WTC11 (cell line): ENCODE results near the gene BICC1. TPM values are rescaled to one million over a fixed set of nuclear protein-coding genes. Genes with fewer than 3 reads are reported as not detected.

Experiments
- ATAC-seq: fragments of 200-7000 bp; cut with Tn5 transposase; 2 replicates; pipeline ENCODE4 v1.10.0; 2021; ENCODE audit warnings: mild to moderate bottlenecking, moderate library complexity
- CTCF ChIA-PET: fragments of 300-600 bp; sonication (Branson Sonifier 250); formaldehyde crosslinking; loops from one replicate; lab custom pipeline; 2021; ENCODE audit warnings: antibody characterized with exemption; lab: Charles Lee
- POLR2A ChIA-PET: fragments of 350-600 bp; sonication (Branson Sonifier 250); formaldehyde crosslinking; loops from one replicate; lab custom pipeline; 2021; ENCODE audit warnings: antibody characterized with exemption; lab: Charles Lee
- DNase-seq: peaks from one replicate; pipeline ENCODE4 v3.0.0; 2021; ENCODE audit warnings: low spot score
- H3K27ac Mint-ChIP-seq: 2 replicates; pipeline ENCODE4 v1.8.0; 2021; ENCODE audit warnings: mixed read lengths
- H3K27me3 Mint-ChIP-seq: 2 replicates; pipeline ENCODE4 v1.8.0; 2021; ENCODE audit warnings: low read depth, mild to moderate bottlenecking, moderate library complexity, mixed read lengths
- H3K36me3 Mint-ChIP-seq: 2 replicates; pipeline ENCODE4 v1.8.0; 2021; ENCODE audit warnings: mixed read lengths
- H3K4me1 Mint-ChIP-seq: 2 replicates; pipeline ENCODE4 v1.8.0; 2022; ENCODE audit warnings: mixed read lengths
- H3K4me3 Mint-ChIP-seq: 2 replicates; pipeline ENCODE4 v1.8.0; 2021; ENCODE audit warnings: mild to moderate bottlenecking, moderate library complexity, mixed read lengths
- H3K9me3 Mint-ChIP-seq: 2 replicates; pipeline ENCODE4 v1.8.0; 2021; ENCODE audit warnings: mixed read lengths
- AR ChIP-seq: fragments of 250-450 bp; sonication (Bioruptor Pico); IDR thresholded peaks from 2 replicates; pipeline ENCODE4 v1.9.0; 2021; ENCODE audit warnings: mild to moderate bottlenecking
- ARID4B ChIP-seq: sonication (generic); formaldehyde crosslinking; IDR thresholded peaks from 2 replicates; pipeline ENCODE4 v1.8.0; 2023; ENCODE audit warnings: missing genetic modification reagents, mild to moderate bottlenecking, borderline replicate concordance
- ATF1 ChIP-seq: sonication (generic); formaldehyde crosslinking; IDR thresholded peaks from 2 replicates; pipeline ENCODE4 v1.8.1; 2023; ENCODE audit warnings: mild to moderate bottlenecking, moderate library complexity, missing genetic modification reagents
- CDX4 ChIP-seq: fragments of 250-450 bp; sonication (Bioruptor Pico); IDR thresholded peaks from 2 replicates; pipeline ENCODE4 v1.9.0; 2021; ENCODE audit warnings: moderate library complexity, mild to moderate bottlenecking, inconsistent platforms, borderline replicate concordance
- GABPB1 ChIP-seq: sonication (generic); formaldehyde crosslinking; IDR thresholded peaks from 2 replicates; pipeline ENCODE4 v1.8.1; 2023; ENCODE audit warnings: mild to moderate bottlenecking, missing genetic modification reagents
- IRF1 ChIP-seq: sonication (generic); formaldehyde crosslinking; IDR thresholded peaks from 2 replicates; pipeline ENCODE4 v1.8.0; 2023; ENCODE audit warnings: missing genetic modification reagents
- MAX ChIP-seq: sonication (generic); formaldehyde crosslinking; IDR thresholded peaks from 2 replicates; pipeline ENCODE4 v1.8.0; 2022; ENCODE audit warnings: mild to moderate bottlenecking, missing genetic modification reagents
- NR3C1 ChIP-seq: sonication (generic); formaldehyde crosslinking; conservative IDR thresholded peaks from 2 replicates; pipeline ENCODE4 v1.8.1; 2023; ENCODE audit warnings: low read depth, mild to moderate bottlenecking, missing genetic modification reagents
- SMAD4 ChIP-seq: sonication (generic); formaldehyde crosslinking; IDR thresholded peaks from 2 replicates; pipeline ENCODE4 v1.8.0; 2022; ENCODE audit warnings: mild to moderate bottlenecking, missing genetic modification reagents
- ZBTB21 ChIP-seq: sonication (generic); formaldehyde crosslinking; IDR thresholded peaks from 2 replicates; pipeline ENCODE4 v1.8.1; 2023; ENCODE audit warnings: mild to moderate bottlenecking, missing genetic modification reagents, borderline replicate concordance
- ZBTB43 ChIP-seq: sonication (generic); formaldehyde crosslinking; IDR thresholded peaks from 2 replicates; pipeline ENCODE4 v1.8.1; 2023; ENCODE audit warnings: mild to moderate bottlenecking, missing genetic modification reagents
- ZNF281 ChIP-seq: sonication (generic); formaldehyde crosslinking; IDR thresholded peaks from 2 replicates; pipeline ENCODE4 v1.8.0; 2023; ENCODE audit warnings: mild to moderate bottlenecking, missing genetic modification reagents
- ZNF423 ChIP-seq: fragments of 250-450 bp; sonication (Bioruptor Pico); IDR thresholded peaks from 2 replicates; pipeline ENCODE4 v2.1.2; 2022; ENCODE audit warnings: mild to moderate bottlenecking, moderate library complexity
- ZNF671 ChIP-seq: fragments of 250-450 bp; sonication (Bioruptor Pico); IDR thresholded peaks from 2 replicates; pipeline ENCODE4 v1.8.0; 2021; ENCODE audit warnings: mild to moderate bottlenecking
- total RNA-seq: library from RNA; stranded (reverse); gene quantifications from 3 replicates; pipeline ENCODE4 v1.2.3, GENCODE V29; 2021
- TF ChIP-seq, protein P1 (sequence below): sonication (generic); formaldehyde crosslinking; IDR thresholded peaks from 2 replicates; pipeline ENCODE4 v1.8.0; 2022; ENCODE audit warnings: mild to moderate bottlenecking, missing genetic modification reagents
- TF ChIP-seq, protein P2 (sequence below): sonication (generic); formaldehyde crosslinking; IDR thresholded peaks from 2 replicates; pipeline ENCODE4 v1.8.1; 2023; ENCODE audit warnings: mild to moderate bottlenecking, missing genetic modification reagents, borderline replicate concordance

The BICC1 gene
- total RNA-seq, 1 experiment from 2014 or later = 0.61 TPM

GRCh38 chr10:58576751-58577436 is 64.2 kb downstream of the BICC1 start:
- ChIA-PET CTCF (interaction anchor here (0.6 kb wide), 1 partner anchor 65 kb away, joined by 3 read pairs; no protein-coding TSS in a partner anchor), POLR2A (no interaction called here)
- no peaks in the 10 kb centered on the region for H3K36me3 Mint-ChIP-seq
- H3K4me1 Mint-ChIP-seq = peaks cover 11% of the 10 kb centered on the region
- ATAC-seq (peak; percentile 41), DNase-seq (no peak)
- no peak overlapping the region for H3K4me3 Mint-ChIP-seq
- no peaks in the 10 kb centered on the region for H3K27me3 Mint-ChIP-seq
- no peak overlapping the region for H3K27ac Mint-ChIP-seq
- H3K9me3 Mint-ChIP-seq = peaks cover 7% of the 10 kb centered on the region
- TF ChIP-seq ZBTB43 (CRISPR knock-in tag) = no peak
- no peak for TF ChIP-seq ATF1 (CRISPR knock-in tag)
- no peak for TF ChIP-seq GABPB1 (CRISPR knock-in tag)
- no peak for TF ChIP-seq IRF1 (CRISPR knock-in tag)
- TF ChIP-seq, protein P1, sequence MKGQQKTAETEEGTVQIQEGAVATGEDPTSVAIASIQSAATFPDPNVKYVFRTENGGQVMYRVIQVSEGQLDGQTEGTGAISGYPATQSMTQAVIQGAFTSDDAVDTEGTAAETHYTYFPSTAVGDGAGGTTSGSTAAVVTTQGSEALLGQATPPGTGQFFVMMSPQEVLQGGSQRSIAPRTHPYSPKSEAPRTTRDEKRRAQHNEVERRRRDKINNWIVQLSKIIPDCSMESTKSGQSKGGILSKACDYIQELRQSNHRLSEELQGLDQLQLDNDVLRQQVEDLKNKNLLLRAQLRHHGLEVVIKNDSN = no peak
- TF ChIP-seq ARID4B (CRISPR knock-in tag) = no peak
- TF ChIP-seq ZNF671 = no peak
- TF ChIP-seq CDX4 (CRISPR knock-in tag) = no peak
- no peak for TF ChIP-seq ZNF423 (CRISPR knock-in tag)
- TF ChIP-seq ZNF281 (CRISPR knock-in tag) = no peak
- TF ChIP-seq, protein P2, sequence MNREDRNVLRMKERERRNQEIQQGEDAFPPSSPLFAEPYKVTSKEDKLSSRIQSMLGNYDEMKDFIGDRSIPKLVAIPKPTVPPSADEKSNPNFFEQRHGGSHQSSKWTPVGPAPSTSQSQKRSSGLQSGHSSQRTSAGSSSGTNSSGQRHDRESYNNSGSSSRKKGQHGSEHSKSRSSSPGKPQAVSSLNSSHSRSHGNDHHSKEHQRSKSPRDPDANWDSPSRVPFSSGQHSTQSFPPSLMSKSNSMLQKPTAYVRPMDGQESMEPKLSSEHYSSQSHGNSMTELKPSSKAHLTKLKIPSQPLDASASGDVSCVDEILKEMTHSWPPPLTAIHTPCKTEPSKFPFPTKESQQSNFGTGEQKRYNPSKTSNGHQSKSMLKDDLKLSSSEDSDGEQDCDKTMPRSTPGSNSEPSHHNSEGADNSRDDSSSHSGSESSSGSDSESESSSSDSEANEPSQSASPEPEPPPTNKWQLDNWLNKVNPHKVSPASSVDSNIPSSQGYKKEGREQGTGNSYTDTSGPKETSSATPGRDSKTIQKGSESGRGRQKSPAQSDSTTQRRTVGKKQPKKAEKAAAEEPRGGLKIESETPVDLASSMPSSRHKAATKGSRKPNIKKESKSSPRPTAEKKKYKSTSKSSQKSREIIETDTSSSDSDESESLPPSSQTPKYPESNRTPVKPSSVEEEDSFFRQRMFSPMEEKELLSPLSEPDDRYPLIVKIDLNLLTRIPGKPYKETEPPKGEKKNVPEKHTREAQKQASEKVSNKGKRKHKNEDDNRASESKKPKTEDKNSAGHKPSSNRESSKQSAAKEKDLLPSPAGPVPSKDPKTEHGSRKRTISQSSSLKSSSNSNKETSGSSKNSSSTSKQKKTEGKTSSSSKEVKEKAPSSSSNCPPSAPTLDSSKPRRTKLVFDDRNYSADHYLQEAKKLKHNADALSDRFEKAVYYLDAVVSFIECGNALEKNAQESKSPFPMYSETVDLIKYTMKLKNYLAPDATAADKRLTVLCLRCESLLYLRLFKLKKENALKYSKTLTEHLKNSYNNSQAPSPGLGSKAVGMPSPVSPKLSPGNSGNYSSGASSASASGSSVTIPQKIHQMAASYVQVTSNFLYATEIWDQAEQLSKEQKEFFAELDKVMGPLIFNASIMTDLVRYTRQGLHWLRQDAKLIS (CRISPR knock-in tag) = no peak
- no peak for TF ChIP-seq AR (CRISPR knock-in tag)
- no peak for TF ChIP-seq ZBTB21
- no peak for TF ChIP-seq MAX (CRISPR knock-in tag)
- TF ChIP-seq NR3C1 (CRISPR knock-in tag) = no peak
- TF ChIP-seq SMAD4 = no peak
